Prostate gland (tissue), 2 donors: ENCODE measurements around the gene ZNF71. TPM values are rescaled to one million over a fixed set of nuclear protein-coding genes. Genes with fewer than 3 reads are reported as not detected.

ENCODE experiments used
- DNase-seq: peaks from one replicate; pipeline ENCODE4 v3.0.0-alpha.2; 2019; ENCODE audit warnings: low spot score
- H3K27ac ChIP-seq, 2 donors: fragments of 200-600 bp; sonication (generic); 2 replicates each; pipeline ENCODE4 v1.5.1; 2017 to 2019
- H3K27me3 ChIP-seq: fragments of 200-600 bp; sonication (generic); replicated peaks from 2 replicates; pipeline ENCODE4 v1.5.1; 2019; ENCODE audit not compliant: insufficient read depth
- H3K36me3 ChIP-seq, 2 donors: fragments of 200-600 bp; sonication (generic); 1 replicate in 1 of 2; 2 replicates in 1 of 2; pipeline versions ENCODE4 v1.5.1 to v1.8.1; 2017 to 2019
- H3K4me1 ChIP-seq: fragments of 200-600 bp; sonication (generic); replicated peaks from 2 replicates; pipeline ENCODE4 v1.5.1; 2019
- H3K4me3 ChIP-seq, 2 donors: fragments of 200-600 bp; sonication (generic); 2 replicates each; pipeline ENCODE4 v1.5.1; 2017 to 2019
- H3K9me3 ChIP-seq: fragments of 200-600 bp; sonication (generic); 2 replicates; pipeline ENCODE4 v1.5.1; 2017
- CTCF ChIP-seq, 4 experiments: fragments of 200-600 bp in 2 of 4; fragments of 450-650 bp in 2 of 4; sonication (generic) in 2 of 4; IDR thresholded peaks; 1 replicate in 3 of 4; 2 replicates in 1 of 4; pipeline ENCODE4 v1.5.1; 2016 to 2019; ENCODE audit warnings: antibody characterized with exemption in 4 of 4, mild to moderate bottlenecking in 2 of 4, moderate library complexity in 2 of 4
- POLR2A ChIP-seq: fragments of 450-650 bp; IDR thresholded peaks from one replicate; pipeline ENCODE4 v1.6.1; 2016; ENCODE audit warnings: antibody characterized with exemption, mild to moderate bottlenecking
- POLR2AphosphoS5 ChIP-seq: sonication (generic); formaldehyde crosslinking; IDR thresholded peaks from one replicate; pipeline ENCODE4 v1.6.1; 2017; ENCODE audit warnings: antibody characterized with exemption
- WGBS: methylation state at CpG from one replicate; pipeline ENCODE4 v1.1.5; 2018; 5-methylcytosine and 5-hydroxymethylcytosine counted together
- intact Hi-C: fragments of 100-400 bp; cut with DNase I; formaldehyde crosslinking; loops from one replicate; pipeline ENCODE4 v1.14.2; 2022
- total RNA-seq, 2 donors: library from RNA; depleted of rRNA; stranded (reverse); fragments of >200 nt; gene quantifications; one replicate each; pipeline ENCODE4 v1.1.0, GENCODE V29; 2016

The ZNF71 gene
- total RNA-seq, 2 donors from 2014 or later = 10.3 to 19.7 TPM

- intact Hi-C loops = loop anchor here (1.0 kb wide), 1 partner anchor 29 kb away; the partner anchor contains the start of gene ZFP28
Measured at GRCh38 chr19:56566904-56567273, 28.2 kb upstream of the ZNF71 start.

GRCh38 chr19:56567274-56568120 is 27.6 kb upstream of the ZNF71 start, which contains the start of gene ZNF470:
TSS of gene ZNF470 (plus strand) at chr19:56567468. CDS start at chr19:56570312, 2,844 bp downstream.
- peak within 1 kb of the TSS; percentile 70 to 87 for H3K4me3 ChIP-seq
- intact Hi-C loops = loop anchor here (1.0 kb wide), 1 partner anchor 29 kb away; the partner anchor contains the start of gene ZFP28
- no peaks in the 10 kb centered on the region for H3K27me3 ChIP-seq
- H3K4me1 ChIP-seq = no peaks in the 10 kb centered on the region
- peaks cover 0 to 10% of the 10 kb centered on the region in 2 donors for H3K36me3 ChIP-seq
- TF ChIP-seq POLR2AphosphoS5 (peak; percentile 94), POLR2A (peak; percentile 9), CTCF (IDR thresholded peaks at IDR 0.05) (no peak)
- peak within 1 kb of the TSS; percentile 69 to 78 for H3K27ac ChIP-seq
- 3% methylated on average over 52 of the region's 66 CpGs for WGBS
- peaks cover 7% of the 10 kb centered on the region for H3K9me3 ChIP-seq
- peak; percentile 95 for DNase-seq

More at GRCh38 chr19:56566904-56567273, 28.2 kb upstream of the ZNF71 start:
- DNase-seq = peak; percentile 22
- Histone ChIP-seq H3K27me3 (no peaks in the 10 kb centered on the region), H3K4me1 (no peaks in the 10 kb centered on the region), H3K36me3 (peaks cover 0 to 10% of the 10 kb centered on the region in 2 donors), H3K9me3 (peaks cover 7% of the 10 kb centered on the region), H3K27ac (peak overlapping the region; percentile 69 to 78), H3K4me3 (peak overlapping the region; percentile 70 to 87)
- under 1% methylated on average over 18 of the region's 23 CpGs for WGBS
- no peak for TF ChIP-seq POLR2AphosphoS5
- no peak for TF ChIP-seq CTCF (IDR thresholded peaks at IDR 0.05)
- no peak for TF ChIP-seq POLR2A

GRCh38 chr19:56572589-56572988 is 22.5 kb upstream of the ZNF71 start:
- Histone ChIP-seq H3K4me1 (no peaks in the 10 kb centered on the region), H3K36me3 (peaks cover 7 to 18% of the 10 kb centered on the region in 2 donors), H3K4me3 (no peak overlapping the region), H3K9me3 (no peaks in the 10 kb centered on the region), H3K27me3 (no peaks in the 10 kb centered on the region), H3K27ac (no peak overlapping the region)
- intact Hi-C loops = no loop called here
- 50% methylated on average over 2 of the region's 2 CpGs for WGBS
- DNase-seq = no peak
- TF ChIP-seq POLR2AphosphoS5 (no peak), CTCF (IDR thresholded peaks at IDR 0.05) (no peak), POLR2A (no peak)

GRCh38 chr19:56573914-56574313 is 21.2 kb upstream of the ZNF71 start:
- TF ChIP-seq POLR2A (no peak), POLR2AphosphoS5 (no peak), CTCF (IDR thresholded peaks at IDR 0.05) (no peak)
- peaks cover 9% of the 10 kb centered on the region for H3K9me3 ChIP-seq
- no peak for DNase-seq

More at GRCh38 chr19:56573914-56574313, 21.2 kb upstream of the ZNF71 start:
- H3K27me3 ChIP-seq = no peaks in the 10 kb centered on the region
- over 99% methylated on average over 3 of the region's 3 CpGs for WGBS
- peaks cover 7 to 18% of the 10 kb centered on the region in 2 donors for H3K36me3 ChIP-seq
- H3K27ac ChIP-seq = no peak overlapping the region
- intact Hi-C loops = no loop called here
- no peaks in the 10 kb centered on the region for H3K4me1 ChIP-seq
- no peak overlapping the region for H3K4me3 ChIP-seq
